ENCODE data around the gene HDAC4. TPM values are rescaled to one million over a fixed set of nuclear protein-coding genes. Genes with fewer than 3 reads are reported as not detected.

HDAC4 gene
- total and polyA plus RNA-seq, 4 donors, result 2.9 to 37.2 (median 4.4) TPM

DNA sequence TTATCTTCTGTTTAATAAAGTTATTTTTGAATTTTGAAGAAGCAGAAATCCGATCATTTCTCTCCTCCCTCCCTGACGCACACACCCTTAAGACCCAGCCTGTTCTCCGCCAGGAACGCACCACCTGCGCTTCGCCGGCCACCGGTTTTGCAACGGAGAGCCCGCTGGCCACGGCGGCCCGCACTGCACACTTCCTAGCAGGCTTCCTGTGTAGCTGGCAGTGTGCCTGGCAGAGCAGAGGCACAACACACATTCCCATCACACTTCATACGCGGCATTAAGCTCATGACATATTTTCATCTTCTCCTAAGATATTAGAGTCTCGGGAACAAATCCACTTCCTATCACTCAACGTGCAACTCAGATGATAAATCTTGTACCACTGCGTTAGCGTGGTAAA, 148.0 kb downstream of the HDAC4 start:
- TF ChIP-seq YY1 (IDR thresholded peaks at IDR 0.05), result no peak
- peak; percentile 12 for TF ChIP-seq NR2F2 (IDR thresholded peaks at IDR 0.05)
- no peak overlapping the region for H3K4me3 ChIP-seq (ENCODE audit: low read depth in 1 of 3, low read length in 3 of 3)
- no peaks in the 10 kb centered on the region for H3K36me3 ChIP-seq (ENCODE audit: control insufficient read depth in 4 of 4, insufficient read depth in 3 of 4, low read depth in 1 of 4, low read length in 3 of 4)
- no peak for DNase-seq (ENCODE audit: low spot score)
- no peak overlapping the region for H3K9ac ChIP-seq (ENCODE audit: low read depth in 1 of 2, low read length in 2 of 2)
- H3K9me3 ChIP-seq (ENCODE audit: control insufficient read depth in 4 of 4, low read length in 3 of 4), result no peaks in the 10 kb centered on the region
- peaks cover 0 to 4% (median 0%) of the 10 kb centered on the region in 4 donors for H3K4me1 ChIP-seq (ENCODE audit: control insufficient read depth in 4 of 4, insufficient read depth in 4 of 4, low read length in 3 of 4)
- 65% methylated on average over 19 of the region's 19 CpGs for WGBS
- H3K27me3 ChIP-seq (ENCODE audit: control insufficient read depth in 4 of 4, insufficient read depth in 4 of 4, low read length in 3 of 4), result no peaks in the 10 kb centered on the region
- no peak overlapping the region for H3K27ac ChIP-seq (ENCODE audit: low read depth in 1 of 2, low read length in 2 of 2)

GRCh38 chr2:239252393-239252792, 148.4 kb downstream of the HDAC4 start:
- peaks cover 0 to 4% (median 0%) of the 10 kb centered on the region in 4 donors for H3K4me1 ChIP-seq (ENCODE audit: control insufficient read depth in 4 of 4, insufficient read depth in 4 of 4, low read length in 3 of 4)
- H3K27ac ChIP-seq (ENCODE audit: low read depth in 1 of 2, low read length in 2 of 2), result no peak overlapping the region
- H3K9ac ChIP-seq (ENCODE audit: low read depth in 1 of 2, low read length in 2 of 2), result no peak overlapping the region
- WGBS, result 83% methylated on average over 8 of the region's 8 CpGs
- no peaks in the 10 kb centered on the region for H3K27me3 ChIP-seq (ENCODE audit: control insufficient read depth in 4 of 4, insufficient read depth in 4 of 4, low read length in 3 of 4)
- no peaks in the 10 kb centered on the region for H3K36me3 ChIP-seq (ENCODE audit: control insufficient read depth in 4 of 4, insufficient read depth in 3 of 4, low read depth in 1 of 4, low read length in 3 of 4)
- TF ChIP-seq GABPA (IDR thresholded peaks at IDR 0.05 in 1 of 2, conservative IDR thresholded peaks at IDR 0.05 in 1 of 2) (no peak), HNF4G (IDR thresholded peaks at IDR 0.05) (no peak)
- H3K9me3 ChIP-seq (ENCODE audit: control insufficient read depth in 4 of 4, low read length in 3 of 4), result no peaks in the 10 kb centered on the region
- H3K4me3 ChIP-seq (ENCODE audit: low read depth in 1 of 3, low read length in 3 of 3), result no peak overlapping the region
- DNase-seq (ENCODE audit: low spot score), result no peak

- no peak for DNase-seq (ENCODE audit: low spot score)
These were observed 148.8 kb downstream of the HDAC4 start for GRCh38 chr2:239251971-239252370.

DNA sequence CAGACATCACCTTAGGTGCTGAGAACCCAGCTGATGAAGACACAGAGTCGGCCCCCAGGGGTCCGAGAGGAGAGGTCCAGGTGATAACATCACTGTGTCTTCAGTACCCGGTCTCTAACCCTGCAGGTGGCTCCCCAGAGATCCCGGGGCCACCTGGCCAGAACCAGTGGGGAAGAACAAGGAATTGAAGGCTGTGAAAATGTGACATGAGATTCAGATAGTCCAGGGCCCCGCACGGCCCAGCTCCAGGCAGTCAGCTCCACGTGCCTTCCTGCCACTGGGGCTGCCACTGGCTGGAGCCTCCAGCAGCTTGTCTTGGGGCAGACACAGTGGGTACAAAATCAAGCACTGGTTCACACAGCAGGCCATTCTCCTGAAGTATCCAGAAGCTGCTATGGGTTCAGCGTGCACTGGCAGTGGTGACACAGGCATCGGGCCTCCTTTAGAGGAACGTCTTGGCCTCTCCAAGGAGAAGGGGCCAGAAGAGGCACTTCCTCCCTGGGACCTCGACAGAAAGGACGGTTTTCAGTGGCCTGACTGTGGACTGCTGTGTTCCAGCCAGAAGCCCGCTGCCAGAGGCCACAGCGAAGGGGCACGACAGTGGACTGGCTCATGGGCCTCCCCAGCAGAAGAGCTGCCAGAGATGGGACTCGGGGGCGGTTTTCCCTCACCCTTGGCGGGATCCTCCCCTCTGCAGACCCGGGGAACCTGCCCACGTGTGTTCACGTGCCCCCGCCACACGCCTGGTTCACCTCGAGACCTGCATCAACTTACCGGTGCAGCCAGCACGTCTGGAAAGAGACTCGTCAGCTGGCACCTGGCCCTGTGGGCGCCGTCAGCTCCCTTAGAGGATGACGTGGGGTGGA, 150.4 kb downstream of the HDAC4 start:
- H3K9ac ChIP-seq (ENCODE audit: low read depth in 1 of 2, low read length in 2 of 2), result no peak overlapping the region
- H3K9me3 ChIP-seq (ENCODE audit: control insufficient read depth in 4 of 4, low read length in 3 of 4), result no peaks in the 10 kb centered on the region
- H3K27me3 ChIP-seq (ENCODE audit: control insufficient read depth in 4 of 4, insufficient read depth in 4 of 4, low read length in 3 of 4), result no peaks in the 10 kb centered on the region
- H3K36me3 ChIP-seq (ENCODE audit: control insufficient read depth in 4 of 4, insufficient read depth in 3 of 4, low read depth in 1 of 4, low read length in 3 of 4), result no peaks in the 10 kb centered on the region
- DNase-seq (ENCODE audit: low spot score), result no peak
- 95% methylated on average over 30 of the region's 30 CpGs for WGBS
- no peak overlapping the region for H3K27ac ChIP-seq (ENCODE audit: low read depth in 1 of 2, low read length in 2 of 2)
- H3K4me1 ChIP-seq (ENCODE audit: control insufficient read depth in 4 of 4, insufficient read depth in 4 of 4, low read length in 3 of 4), result peaks cover 0 to 4% (median 2%) of the 10 kb centered on the region in 4 donors
- H3K4me3 ChIP-seq (ENCODE audit: low read depth in 1 of 3, low read length in 3 of 3), result no peak overlapping the region
- TF ChIP-seq FOXA2 (IDR thresholded peaks at IDR 0.05), result no peak
- TF ChIP-seq HNF4A (conservative IDR thresholded peaks at IDR 0.05), result no peak
- no peak for TF ChIP-seq ATF3 (IDR thresholded peaks at IDR 0.05)
- no peak for TF ChIP-seq YY1 (IDR thresholded peaks at IDR 0.05)
- no peak for TF ChIP-seq RAD21 (IDR thresholded peaks at IDR 0.05)
- no peak for TF ChIP-seq GABPA (IDR thresholded peaks at IDR 0.05 in 1 of 2, conservative IDR thresholded peaks at IDR 0.05 in 1 of 2)
- no peak for TF ChIP-seq FOXA1 (IDR thresholded peaks at IDR 0.05)
- TF ChIP-seq MAX (IDR thresholded peaks at IDR 0.05), result no peak
- TF ChIP-seq JUND (IDR thresholded peaks at IDR 0.05), result no peak
- TF ChIP-seq, protein P1, sequence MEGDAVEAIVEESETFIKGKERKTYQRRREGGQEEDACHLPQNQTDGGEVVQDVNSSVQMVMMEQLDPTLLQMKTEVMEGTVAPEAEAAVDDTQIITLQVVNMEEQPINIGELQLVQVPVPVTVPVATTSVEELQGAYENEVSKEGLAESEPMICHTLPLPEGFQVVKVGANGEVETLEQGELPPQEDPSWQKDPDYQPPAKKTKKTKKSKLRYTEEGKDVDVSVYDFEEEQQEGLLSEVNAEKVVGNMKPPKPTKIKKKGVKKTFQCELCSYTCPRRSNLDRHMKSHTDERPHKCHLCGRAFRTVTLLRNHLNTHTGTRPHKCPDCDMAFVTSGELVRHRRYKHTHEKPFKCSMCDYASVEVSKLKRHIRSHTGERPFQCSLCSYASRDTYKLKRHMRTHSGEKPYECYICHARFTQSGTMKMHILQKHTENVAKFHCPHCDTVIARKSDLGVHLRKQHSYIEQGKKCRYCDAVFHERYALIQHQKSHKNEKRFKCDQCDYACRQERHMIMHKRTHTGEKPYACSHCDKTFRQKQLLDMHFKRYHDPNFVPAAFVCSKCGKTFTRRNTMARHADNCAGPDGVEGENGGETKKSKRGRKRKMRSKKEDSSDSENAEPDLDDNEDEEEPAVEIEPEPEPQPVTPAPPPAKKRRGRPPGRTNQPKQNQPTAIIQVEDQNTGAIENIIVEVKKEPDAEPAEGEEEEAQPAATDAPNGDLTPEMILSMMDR (IDR thresholded peaks at IDR 0.05; ENCODE audit: low read depth, low read length, missing input control), result no peak
- no peak for TF ChIP-seq REST (IDR thresholded peaks at IDR 0.05)
- no peak for TF ChIP-seq HNF4G (IDR thresholded peaks at IDR 0.05)
- no peak for TF ChIP-seq NR2F2 (IDR thresholded peaks at IDR 0.05)
- TF ChIP-seq RXRA (IDR thresholded peaks at IDR 0.05), result no peak
- TF ChIP-seq TAF1 (conservative IDR thresholded peaks at IDR 0.05), result no peak

More at GRCh38 chr2:239251971-239252370, 148.8 kb downstream of the HDAC4 start:
- TF ChIP-seq HNF4G (IDR thresholded peaks at IDR 0.05) (no peak), YY1 (IDR thresholded peaks at IDR 0.05) (no peak), SP1 (IDR thresholded peaks at IDR 0.05) (no peak), MAX (IDR thresholded peaks at IDR 0.05) (no peak)
- Histone ChIP-seq H3K4me1 (ENCODE audit: control insufficient read depth in 4 of 4, insufficient read depth in 4 of 4, low read length in 3 of 4) (peaks cover 0 to 4% (median 0%) of the 10 kb centered on the region in 4 donors), H3K27ac (ENCODE audit: low read depth in 1 of 2, low read length in 2 of 2) (no peak overlapping the region), H3K4me3 (ENCODE audit: low read depth in 1 of 3, low read length in 3 of 3) (no peak overlapping the region), H3K9ac (ENCODE audit: low read depth in 1 of 2, low read length in 2 of 2) (no peak overlapping the region), H3K9me3 (ENCODE audit: control insufficient read depth in 4 of 4, low read length in 3 of 4) (no peaks in the 10 kb centered on the region), H3K36me3 (ENCODE audit: control insufficient read depth in 4 of 4, insufficient read depth in 3 of 4, low read depth in 1 of 4, low read length in 3 of 4) (no peaks in the 10 kb centered on the region), H3K27me3 (ENCODE audit: control insufficient read depth in 4 of 4, insufficient read depth in 4 of 4, low read length in 3 of 4) (no peaks in the 10 kb centered on the region)
- WGBS, result 94% methylated on average over 9 of the region's 9 CpGs
